C1 segment of cervical spinal cord (tissue), 14 donors: ENCODE data around the gene SERTM2.
"Not testable (repeated sequence)": the region's sequence is repeated elsewhere in the genome, so short reads cannot be mapped to it uniquely, and the experiment has no call there.

Experiments used
- DNase-seq, 14 donors: peaks; one replicate each; lab custom pipeline; 2025; lab: John Stamatoyannopoulos, UW

The SERTM2 gene

GRCh38 chrX:111511477-111511876 is at the start of gene SERTM2:
SERTM2 (plus strand) TSS chrX:111511645; CDS start chrX:111518858, 7,213 bp downstream.
- DNase-seq = no peak

GRCh38 chrX:111465669-111466068 is 45.8 kb upstream of the SERTM2 start:
- no peak for DNase-seq

- peak in 1 of 14 donors; percentile 2 for DNase-seq
These were observed 43.5 kb upstream of the SERTM2 start for GRCh38 chrX:111467896-111468295.

GRCh38 chrX:111470681-111471403 is 40.6 kb upstream of the SERTM2 start:
- no peak for DNase-seq

GRCh38 chrX:111481896-111482295 is 29.5 kb upstream of the SERTM2 start:
- DNase-seq = no peak

GRCh38 chrX:111483135-111483534 is 28.3 kb upstream of the SERTM2 start:
- no peak for DNase-seq

- no peak for DNase-seq
These were observed 27.6 kb upstream of the SERTM2 start for GRCh38 chrX:111483881-111484280.

GRCh38 chrX:111490688-111491087 is 20.8 kb upstream of the SERTM2 start:
- DNase-seq = no peak

- DNase-seq = no peak
These were observed 19.4 kb upstream of the SERTM2 start for GRCh38 chrX:111492085-111492484.

GRCh38 chrX:111498538-111499103 is 12.8 kb upstream of the SERTM2 start:
- DNase-seq = no peak

- DNase-seq = no peak
These were observed 7.9 kb upstream of the SERTM2 start for GRCh38 chrX:111503485-111503993.

- no peak for DNase-seq
These were observed 6.5 kb upstream of the SERTM2 start for GRCh38 chrX:111504941-111505340.

- DNase-seq = no peak
These were observed 5.7 kb upstream of the SERTM2 start for GRCh38 chrX:111505783-111506182.

- no peak for DNase-seq
These were observed 4.6 kb upstream of the SERTM2 start for GRCh38 chrX:111506826-111507225.

- no peak for DNase-seq
These were observed 3.5 kb upstream of the SERTM2 start for GRCh38 chrX:111507933-111508332.

GRCh38 chrX:111515298-111515697 is 3.9 kb downstream of the SERTM2 start:
- no peak for DNase-seq

- DNase-seq = no peak
These were observed 7.2 kb downstream of the SERTM2 start for GRCh38 chrX:111518667-111519066.

- no peak for DNase-seq
These were observed 7.8 kb downstream of the SERTM2 start for GRCh38 chrX:111519215-111519614.

- DNase-seq = no peak
These were observed 9.1 kb downstream of the SERTM2 start for GRCh38 chrX:111520506-111520905.

GRCh38 chrX:111521169-111521568 is 9.7 kb downstream of the SERTM2 start:
- no peak for DNase-seq

GRCh38 chrX:111543212-111543741 is 31.8 kb downstream of the SERTM2 start:
- no peak for DNase-seq

GRCh38 chrX:111549235-111549634 is 37.8 kb downstream of the SERTM2 start:
- not testable (repeated sequence) for DNase-seq

- DNase-seq = no peak
These were observed 44.0 kb downstream of the SERTM2 start for GRCh38 chrX:111555406-111555958.
